Suppressor macrophage treated with lipopolysaccharide for 1 hour (primary cell): ENCODE data around the gene YY1.
"Not testable (repeated sequence)": the region's sequence is repeated elsewhere in the genome, so short reads cannot be mapped to it uniquely, and the experiment has no call there.

Source experiments
- DNase-seq, 3 donors: peaks; one replicate each; pipeline ENCODE4 v3.0.0-alpha.2; 2020 to 2022

Gene YY1

GRCh38 chr14:100213956-100214769 lies 24.8 kb upstream of the YY1 start:
- DNase-seq = peak; percentile 80 to 97 (median 92)

- no peak for DNase-seq
These were observed 24.2 kb upstream of the YY1 start for GRCh38 chr14:100214770-100215083.

- DNase-seq = peak in 1 of 3 donors; percentile 12
These were observed 23.5 kb upstream of the YY1 start for GRCh38 chr14:100215330-100215885.

- DNase-seq = peak in 1 of 3 donors; percentile 34
These were observed 19.7 kb upstream of the YY1 start for GRCh38 chr14:100219126-100219785.

- peak; percentile 55 to 64 (median 58) for DNase-seq
These were observed 17.3 kb upstream of the YY1 start for GRCh38 chr14:100221533-100222223.

GRCh38 chr14:100222224-100223093 lies 16.5 kb upstream of the YY1 start:
- DNase-seq = peak; percentile 42 to 60 (median 44)

- peak; percentile 24 to 34 (median 34) for DNase-seq
These were observed 15.4 kb upstream of the YY1 start for GRCh38 chr14:100223332-100224201.

- DNase-seq = no peak
These were observed 14.6 kb upstream of the YY1 start for GRCh38 chr14:100224229-100224866.

GRCh38 chr14:100225169-100225568 lies 13.8 kb upstream of the YY1 start:
- peak in 1 of 3 donors; percentile 34 for DNase-seq

GRCh38 chr14:100230361-100230760 lies 8.6 kb upstream of the YY1 start:
- no peak for DNase-seq

GRCh38 chr14:100234511-100234910 lies 4.4 kb upstream of the YY1 start:
- no peak for DNase-seq

GRCh38 chr14:100236271-100236818 lies 2.6 kb upstream of the YY1 start:
- DNase-seq = not testable (repeated sequence)

- peak; percentile 72 to 91 (median 88) for DNase-seq
These were observed 2.1 kb upstream of the YY1 start for GRCh38 chr14:100236881-100237280.

GRCh38 chr14:100237735-100238418 lies 1.1 kb upstream of the YY1 start:
- DNase-seq = peak; percentile 60 to 76 (median 66)

- DNase-seq = peak in 1 of 3 donors; percentile 24
These were observed 381 bp downstream of the YY1 start for GRCh38 chr14:100239211-100239839.

GRCh38 chr14:100239840-100240667 lies 1.1 kb downstream of the YY1 start:
- DNase-seq = peak; percentile 94 to 97 (median 94)

GRCh38 chr14:100240668-100241032 lies 1.7 kb downstream of the YY1 start:
- DNase-seq = no peak

- DNase-seq = no peak
These were observed 2.3 kb downstream of the YY1 start for GRCh38 chr14:100241279-100241678.
